HG02943 (cell line): ENCODE data around the gene ZNF575.

Experiments used
- ATAC-seq: cut with Tn5 transposase; IDR thresholded peaks from one replicate; pipeline ENCODE4 v1.9.1; 2021; ENCODE audit warnings: mild to moderate bottlenecking, low read depth, moderate library complexity; ENCODE audit not compliant: unreplicated experiment

The ZNF575 gene

GRCh38 chr19:43532962-43533545 is at the start of gene ZNF575:
Gene ZNF575 (plus strand): TSS chr19:43533188. CDS start chr19:43534423, 1,235 bp downstream.
- ATAC-seq: peak; percentile 52

GRCh38 chr19:43483281-43483680 is 49.7 kb upstream of the ZNF575 start:
- no peak for ATAC-seq

GRCh38 chr19:43485951-43486350 is 47.0 kb upstream of the ZNF575 start:
- ATAC-seq: no peak

GRCh38 chr19:43486412-43486811 is 46.6 kb upstream of the ZNF575 start:
- no peak for ATAC-seq

GRCh38 chr19:43488179-43488578 is 44.8 kb upstream of the ZNF575 start:
- no peak for ATAC-seq

- no peak for ATAC-seq
Measured at GRCh38 chr19:43489310-43489709, 43.7 kb upstream of the ZNF575 start.

GRCh38 chr19:43489979-43490599 is 42.9 kb upstream of the ZNF575 start:
- no peak for ATAC-seq

GRCh38 chr19:43490759-43491158 is 42.2 kb upstream of the ZNF575 start:
- no peak for ATAC-seq

GRCh38 chr19:43495082-43495481 is 37.9 kb upstream of the ZNF575 start:
- no peak for ATAC-seq

GRCh38 chr19:43496960-43497359 is 36.0 kb upstream of the ZNF575 start:
- ATAC-seq: no peak

GRCh38 chr19:43498233-43498842 is 34.6 kb upstream of the ZNF575 start:
- ATAC-seq: no peak

GRCh38 chr19:43499042-43499441 is 33.9 kb upstream of the ZNF575 start:
- ATAC-seq: no peak

- ATAC-seq: no peak
Measured at GRCh38 chr19:43501661-43502418, 31.1 kb upstream of the ZNF575 start.

GRCh38 chr19:43502419-43502976 is 30.5 kb upstream of the ZNF575 start:
- no peak for ATAC-seq

- ATAC-seq: peak; percentile 86
Measured at GRCh38 chr19:43503501-43504425, 29.2 kb upstream of the ZNF575 start.

GRCh38 chr19:43504426-43505185 is 28.4 kb upstream of the ZNF575 start, which contains the start of gene PHLDB3:
Gene PHLDB3 (minus strand): TSS chr19:43504746. CDS start chr19:43504118, 628 bp downstream.
- peak; percentile 13 for ATAC-seq

- no peak for ATAC-seq
Measured at GRCh38 chr19:43505186-43505456, 27.9 kb upstream of the ZNF575 start.

GRCh38 chr19:43505941-43506340 is 27.0 kb upstream of the ZNF575 start:
- ATAC-seq: no peak

- no peak for ATAC-seq
Measured at GRCh38 chr19:43506629-43507028, 26.4 kb upstream of the ZNF575 start.
